ENCODE measurements around the gene VSNL1.

GRCh38 chr2:17607379-17607778 is 66.9 kb downstream of the VSNL1 start:
- TF ChIP-seq, protein P1, sequence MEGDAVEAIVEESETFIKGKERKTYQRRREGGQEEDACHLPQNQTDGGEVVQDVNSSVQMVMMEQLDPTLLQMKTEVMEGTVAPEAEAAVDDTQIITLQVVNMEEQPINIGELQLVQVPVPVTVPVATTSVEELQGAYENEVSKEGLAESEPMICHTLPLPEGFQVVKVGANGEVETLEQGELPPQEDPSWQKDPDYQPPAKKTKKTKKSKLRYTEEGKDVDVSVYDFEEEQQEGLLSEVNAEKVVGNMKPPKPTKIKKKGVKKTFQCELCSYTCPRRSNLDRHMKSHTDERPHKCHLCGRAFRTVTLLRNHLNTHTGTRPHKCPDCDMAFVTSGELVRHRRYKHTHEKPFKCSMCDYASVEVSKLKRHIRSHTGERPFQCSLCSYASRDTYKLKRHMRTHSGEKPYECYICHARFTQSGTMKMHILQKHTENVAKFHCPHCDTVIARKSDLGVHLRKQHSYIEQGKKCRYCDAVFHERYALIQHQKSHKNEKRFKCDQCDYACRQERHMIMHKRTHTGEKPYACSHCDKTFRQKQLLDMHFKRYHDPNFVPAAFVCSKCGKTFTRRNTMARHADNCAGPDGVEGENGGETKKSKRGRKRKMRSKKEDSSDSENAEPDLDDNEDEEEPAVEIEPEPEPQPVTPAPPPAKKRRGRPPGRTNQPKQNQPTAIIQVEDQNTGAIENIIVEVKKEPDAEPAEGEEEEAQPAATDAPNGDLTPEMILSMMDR (IDR thresholded peaks at IDR 0.05) = no peak
- TF ChIP-seq EZH2phosphoT487 (IDR thresholded peaks at IDR 0.05) = no peak
